Hematopoietic multipotent progenitor cell treated with erythropoietin and hydrocortisone succinate and interleukin-3 and kit ligand, for 4 days (in vitro differentiated cells): ENCODE data around the gene ARL8A.
"Not testable (repeated sequence)": the region's sequence is repeated elsewhere in the genome, so short reads cannot be mapped to it uniquely, and the experiment has no call there.

ENCODE experiments used
- DNase-seq: peaks from one replicate; pipeline ENCODE4 v3.0.0-alpha.2; 2015

Gene ARL8A

GRCh38 chr1:202133496-202133895, 11.0 kb downstream of the ARL8A start:
- no peak for DNase-seq

GRCh38 chr1:202133001-202133400, 11.5 kb downstream of the ARL8A start:
- no peak for DNase-seq

- no peak for DNase-seq
Observed at GRCh38 chr1:202131956-202132821, 12.3 kb downstream of the ARL8A start.

- DNase-seq, result no peak
Observed at GRCh38 chr1:202130816-202131522, 13.6 kb downstream of the ARL8A start.

GRCh38 chr1:202130297-202130721, 14.2 kb downstream of the ARL8A start:
- no peak for DNase-seq

- DNase-seq, result no peak
Observed at GRCh38 chr1:202129453-202130296, 14.9 kb downstream of the ARL8A start.

GRCh38 chr1:202127836-202128622, 16.5 kb downstream of the ARL8A start:
- no peak for DNase-seq

- no peak for DNase-seq
Observed at GRCh38 chr1:202127061-202127460, 17.5 kb downstream of the ARL8A start.

- DNase-seq, result no peak
Observed at GRCh38 chr1:202126426-202126825, 18.1 kb downstream of the ARL8A start.

- DNase-seq, result no peak
Observed at GRCh38 chr1:202125611-202126010, 18.9 kb downstream of the ARL8A start.

- DNase-seq, result no peak
Observed at GRCh38 chr1:202124142-202124541, 20.4 kb downstream of the ARL8A start.

GRCh38 chr1:202123336-202123813, 21.2 kb downstream of the ARL8A start:
- no peak for DNase-seq

- DNase-seq, result no peak
Observed at GRCh38 chr1:202122639-202123335, 21.8 kb downstream of the ARL8A start, which contains the start of gene GPR37L1. Gene GPR37L1 (plus strand): TSS chr1:202122917. CDS start chr1:202122964, 47 bp downstream.

- DNase-seq, result no peak
Observed at GRCh38 chr1:202121006-202121405, 23.5 kb downstream of the ARL8A start.

GRCh38 chr1:202117898-202118371, 26.6 kb downstream of the ARL8A start:
- DNase-seq, result peak; percentile 78

- DNase-seq, result no peak
Observed at GRCh38 chr1:202116287-202116686, 28.2 kb downstream of the ARL8A start.

GRCh38 chr1:202113690-202114300, 30.7 kb downstream of the ARL8A start:
- DNase-seq, result no peak

- no peak for DNase-seq
Observed at GRCh38 chr1:202112859-202113689, 31.5 kb downstream of the ARL8A start.

GRCh38 chr1:202111589-202111988, 32.9 kb downstream of the ARL8A start:
- DNase-seq, result not testable (repeated sequence)

GRCh38 chr1:202110977-202111376, 33.6 kb downstream of the ARL8A start:
- DNase-seq, result no peak
